Medulla oblongata (tissue), 1 donor: ENCODE results near the gene PPP2R5C.

Experiments
- DNase-seq: peaks from one replicate; pipeline ENCODE4 v3.0.0-alpha.2; 2015; ENCODE audit errors: extremely low spot score

Gene PPP2R5C

GRCh38 chr14:101840649-101841369, 79.3 kb downstream of the PPP2R5C start:
- no peak for DNase-seq

GRCh38 chr14:101843038-101843437, 81.5 kb downstream of the PPP2R5C start:
- no peak for DNase-seq

- peak; percentile 59 for DNase-seq
Measured at GRCh38 chr14:101843665-101844064, 82.2 kb downstream of the PPP2R5C start.

GRCh38 chr14:101844219-101844618, 82.7 kb downstream of the PPP2R5C start:
- no peak for DNase-seq

- no peak for DNase-seq
Measured at GRCh38 chr14:101844751-101845150, 83.2 kb downstream of the PPP2R5C start.

GRCh38 chr14:101845496-101845895, 84.0 kb downstream of the PPP2R5C start:
- no peak for DNase-seq

GRCh38 chr14:101845896-101846295, 84.4 kb downstream of the PPP2R5C start:
- DNase-seq: no peak

GRCh38 chr14:101849125-101849524, 87.6 kb downstream of the PPP2R5C start:
- no peak for DNase-seq

GRCh38 chr14:101849640-101850039, 88.1 kb downstream of the PPP2R5C start:
- no peak for DNase-seq

- DNase-seq: no peak
Measured at GRCh38 chr14:101851183-101851582, 89.7 kb downstream of the PPP2R5C start.

- no peak for DNase-seq
Measured at GRCh38 chr14:101851736-101852405, 90.4 kb downstream of the PPP2R5C start.

- DNase-seq: no peak
Measured at GRCh38 chr14:101852785-101853184, 91.3 kb downstream of the PPP2R5C start.

GRCh38 chr14:101853455-101854018, 92.0 kb downstream of the PPP2R5C start:
- DNase-seq: no peak

GRCh38 chr14:101854366-101854765, 92.9 kb downstream of the PPP2R5C start:
- no peak for DNase-seq

- DNase-seq: no peak
Measured at GRCh38 chr14:101855958-101856357, 94.4 kb downstream of the PPP2R5C start.

- no peak for DNase-seq
Measured at GRCh38 chr14:101856536-101856935, 95.0 kb downstream of the PPP2R5C start.

- no peak for DNase-seq
Measured at GRCh38 chr14:101857226-101857625, 95.7 kb downstream of the PPP2R5C start.

- no peak for DNase-seq
Measured at GRCh38 chr14:101858791-101859537, 97.5 kb downstream of the PPP2R5C start.

- DNase-seq: no peak
Measured at GRCh38 chr14:101859538-101859902, 98.0 kb downstream of the PPP2R5C start.

- DNase-seq: no peak
Measured at GRCh38 chr14:101859958-101860357, 98.4 kb downstream of the PPP2R5C start.

GRCh38 chr14:101861464-101861863, 100.0 kb downstream of the PPP2R5C start:
- no peak for DNase-seq

GRCh38 chr14:101862177-101862576, 100.7 kb downstream of the PPP2R5C start:
- no peak for DNase-seq
